GM21423 (cell line): Measurements from ENCODE around the gene HOTAIR.

ENCODE experiments used
- ATAC-seq: cut with Tn5 transposase; IDR thresholded peaks from one replicate; pipeline ENCODE4 v1.9.1; 2021; ENCODE audit warnings: mild to moderate bottlenecking, moderate library complexity; ENCODE audit not compliant: unreplicated experiment

The HOTAIR gene

DNA sequence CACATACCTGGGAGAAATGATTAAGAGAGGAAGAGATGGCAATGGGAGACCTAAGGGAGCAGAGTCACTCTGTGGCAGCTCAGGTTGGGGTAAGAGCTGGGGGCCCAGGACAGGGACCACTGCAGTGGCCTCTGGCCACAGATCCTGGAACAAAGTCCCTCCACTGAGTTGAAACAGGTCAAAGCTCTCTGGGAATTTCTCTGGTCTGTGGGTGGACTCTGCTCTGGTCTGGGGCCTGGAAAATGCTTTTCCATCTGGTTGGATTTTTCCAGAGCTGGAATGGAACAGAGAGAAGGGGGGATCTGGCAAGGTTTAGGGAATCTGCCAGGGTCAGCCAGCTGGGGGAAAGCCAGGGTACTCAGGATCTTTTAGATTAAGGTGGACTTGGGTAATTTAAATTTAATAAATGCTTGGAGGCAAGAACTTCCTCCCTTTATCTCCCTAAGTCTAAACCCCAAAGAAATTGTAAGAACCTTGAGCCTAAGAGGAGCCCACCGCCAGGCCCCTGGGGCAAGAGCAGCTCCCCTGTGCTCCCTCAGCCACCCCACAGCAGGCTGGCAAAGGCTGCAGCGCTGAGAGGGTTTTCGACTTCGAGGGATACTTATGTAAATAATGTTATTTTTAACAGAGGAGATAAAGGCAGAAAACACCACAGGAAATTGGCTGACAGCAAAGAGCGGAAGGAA lies 13.9 kb upstream of the HOTAIR start:
- no peak for ATAC-seq

DNA sequence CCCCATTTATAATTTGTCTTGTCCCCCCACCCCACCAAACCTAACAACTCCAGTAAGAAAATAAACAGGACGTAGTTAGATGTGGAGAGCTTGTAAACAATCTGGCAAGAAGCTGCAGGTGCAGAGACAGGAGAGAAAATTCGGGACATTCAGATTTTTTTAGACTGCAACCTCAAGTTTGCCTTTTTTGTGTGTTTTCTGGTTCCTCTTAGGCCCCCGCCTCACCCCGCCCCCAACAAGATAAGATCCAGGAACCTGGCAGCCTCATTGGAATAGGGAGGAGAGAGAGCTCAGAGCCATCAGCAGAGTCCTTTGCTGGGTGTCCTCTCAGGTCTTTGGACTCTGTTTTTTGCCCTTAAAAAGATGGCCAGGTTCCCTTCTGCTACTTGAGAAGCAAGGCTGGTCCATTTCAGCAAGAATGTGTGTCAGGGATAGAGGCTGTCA lies 13.1 kb upstream of the HOTAIR start:
- ATAC-seq, result no peak

DNA sequence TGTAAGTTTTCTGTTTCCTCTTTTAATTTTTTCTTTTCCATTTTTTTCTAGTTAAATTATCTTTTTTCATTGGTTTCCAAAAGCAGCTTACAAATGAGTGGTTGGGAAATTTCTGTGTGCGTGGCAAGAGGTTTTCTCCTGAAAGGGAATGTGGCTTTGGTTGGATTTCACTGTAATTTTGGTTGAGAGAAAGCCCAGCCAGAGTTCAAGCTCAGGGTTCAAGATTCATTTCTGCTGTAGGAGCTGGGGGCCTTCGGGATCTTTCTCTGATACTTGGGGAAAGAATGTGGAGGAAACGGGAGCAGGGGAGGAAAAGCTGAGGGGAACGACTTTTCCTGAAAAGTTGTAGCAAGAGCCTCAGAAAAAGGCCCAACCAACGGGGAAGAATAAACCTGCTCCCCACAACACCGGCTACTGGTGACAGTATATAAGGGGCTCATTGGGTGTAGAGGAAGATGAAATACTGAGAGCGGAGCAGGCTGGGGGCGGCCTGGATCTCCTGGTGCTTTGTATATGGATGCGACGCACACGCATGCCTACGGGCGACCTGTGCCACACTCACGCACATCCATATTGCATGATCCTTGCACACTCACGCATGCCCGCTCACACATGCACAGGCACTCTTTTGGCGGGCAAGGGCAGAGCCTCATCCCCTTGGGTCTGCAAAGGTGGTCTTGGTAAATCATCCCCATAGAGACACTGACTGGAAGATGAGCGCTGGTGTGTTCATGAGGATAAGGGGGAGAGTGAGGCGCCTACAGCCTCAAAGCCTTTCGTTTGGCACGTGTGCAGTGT lies 12.1 kb upstream of the HOTAIR start:
- no peak for ATAC-seq

DNA sequence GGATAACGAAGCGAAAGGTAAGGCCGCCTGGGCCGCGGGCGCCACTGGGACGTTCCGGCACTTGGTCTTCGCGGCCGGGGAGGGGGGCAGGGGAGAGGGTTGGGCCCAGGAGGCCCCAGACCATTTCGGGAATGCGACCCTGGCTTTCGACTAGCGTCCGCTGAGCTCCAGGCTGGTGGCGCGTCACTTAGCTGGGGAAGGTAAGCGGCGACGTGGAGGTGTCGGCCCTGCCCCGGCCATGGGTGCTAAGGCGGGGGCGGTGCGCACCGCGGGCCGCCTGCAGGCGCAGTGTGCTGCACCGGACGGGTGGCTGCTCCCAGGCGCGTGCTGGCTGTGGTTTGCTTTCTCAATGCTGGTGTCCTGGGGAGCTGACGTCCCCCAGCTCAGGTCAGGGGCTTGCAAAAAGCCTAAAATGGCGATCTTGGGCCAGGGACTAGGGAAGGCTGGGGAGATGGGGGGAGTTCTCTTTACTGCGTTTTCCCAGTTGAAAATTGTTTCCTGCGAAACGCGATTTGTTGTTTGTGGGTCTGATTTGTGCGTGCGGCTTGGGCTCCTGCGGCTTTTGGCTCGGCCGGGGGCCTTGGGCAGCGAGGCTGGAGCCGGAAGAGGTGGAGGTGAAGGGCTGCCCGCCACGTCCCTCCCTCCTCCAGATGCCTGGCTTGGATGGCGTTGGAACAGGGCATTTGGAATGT lies 11.4 kb upstream of the HOTAIR start:
- no peak for ATAC-seq

DNA sequence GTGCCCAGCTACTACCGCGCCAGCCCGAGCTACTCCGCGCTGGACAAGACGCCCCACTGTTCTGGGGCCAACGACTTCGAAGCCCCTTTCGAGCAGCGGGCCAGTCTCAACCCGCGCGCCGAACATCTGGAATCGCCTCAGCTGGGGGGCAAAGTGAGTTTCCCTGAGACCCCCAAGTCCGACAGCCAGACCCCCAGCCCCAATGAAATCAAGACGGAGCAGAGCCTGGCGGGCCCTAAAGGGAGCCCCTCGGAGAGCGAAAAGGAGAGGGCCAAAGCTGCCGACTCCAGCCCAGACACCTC lies 10.9 kb upstream of the HOTAIR start:
- no peak for ATAC-seq

DNA sequence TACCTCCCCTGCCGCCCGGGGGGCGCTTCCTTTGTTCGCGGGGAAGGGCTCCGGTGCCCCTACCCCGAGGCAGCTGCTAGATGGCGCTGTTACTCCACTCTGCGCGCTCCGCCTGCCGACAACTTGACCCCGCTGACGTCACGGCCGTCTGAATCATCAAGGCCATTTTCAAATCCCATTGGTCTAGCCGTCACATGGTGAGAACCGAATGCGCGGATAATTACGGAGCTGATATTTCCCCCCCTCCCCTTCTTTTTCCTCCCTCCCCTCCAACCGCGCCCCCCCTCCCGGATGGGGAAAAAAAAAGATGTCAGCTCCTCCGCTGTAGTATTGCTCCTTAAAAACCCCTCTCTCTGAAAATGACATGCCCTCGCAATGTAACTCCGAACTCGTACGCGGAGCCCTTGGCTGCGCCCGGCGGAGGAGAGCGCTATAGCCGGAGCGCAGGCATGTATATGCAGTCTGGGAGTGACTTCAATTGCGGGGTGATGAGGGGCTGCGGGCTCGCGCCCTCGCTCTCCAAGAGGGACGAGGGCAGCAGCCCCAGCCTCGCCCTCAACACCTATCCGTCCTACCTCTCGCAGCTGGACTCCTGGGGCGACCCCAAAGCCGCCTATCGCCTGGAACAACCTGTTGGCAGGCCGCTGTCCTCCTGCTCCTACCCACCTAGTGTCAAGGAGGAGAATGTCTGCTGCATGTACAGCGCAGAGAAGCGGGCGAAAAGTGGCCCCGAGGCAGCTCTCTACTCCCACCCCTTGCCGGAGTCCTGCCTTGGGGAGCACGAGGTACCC lies 10.3 kb upstream of the HOTAIR start, which contains the start of gene HOXC10:
Gene HOXC10 (plus strand): TSS at position 246 of the 791 bp plus-strand sequence. CDS start 114 bp downstream, at position 360.
- ATAC-seq, result no peak

DNA sequence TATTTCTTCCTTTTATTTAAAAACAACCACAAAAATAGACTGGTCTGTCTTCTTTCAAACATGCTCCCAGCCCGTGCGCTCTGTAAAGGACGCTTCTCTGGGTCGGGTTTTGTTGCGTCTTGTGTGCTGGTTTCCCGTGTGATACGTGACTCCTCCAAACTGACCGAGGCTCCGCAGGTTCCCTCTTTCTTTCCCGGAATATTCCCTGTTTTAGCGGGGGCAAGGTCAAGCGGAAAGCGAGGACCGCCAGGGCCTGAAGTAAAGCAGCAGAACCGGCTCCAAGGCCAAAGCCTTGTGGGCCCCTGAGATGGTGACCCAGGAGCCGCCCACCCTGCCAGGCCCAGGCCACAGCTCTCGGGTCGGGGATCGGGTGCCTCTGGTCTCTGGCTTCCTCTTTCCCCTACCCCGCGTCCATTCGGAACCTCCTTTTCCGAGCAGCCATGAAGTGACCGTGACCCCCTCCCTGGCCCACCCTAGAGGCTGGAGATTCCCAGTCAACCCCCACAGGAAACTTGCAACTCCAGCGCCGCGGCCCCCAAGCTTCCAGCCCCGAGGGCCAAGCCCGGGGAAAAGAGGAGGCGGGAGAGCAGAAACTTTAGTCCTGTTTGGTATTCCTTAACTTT lies 9.3 kb upstream of the HOTAIR start:
- ATAC-seq, result no peak

DNA sequence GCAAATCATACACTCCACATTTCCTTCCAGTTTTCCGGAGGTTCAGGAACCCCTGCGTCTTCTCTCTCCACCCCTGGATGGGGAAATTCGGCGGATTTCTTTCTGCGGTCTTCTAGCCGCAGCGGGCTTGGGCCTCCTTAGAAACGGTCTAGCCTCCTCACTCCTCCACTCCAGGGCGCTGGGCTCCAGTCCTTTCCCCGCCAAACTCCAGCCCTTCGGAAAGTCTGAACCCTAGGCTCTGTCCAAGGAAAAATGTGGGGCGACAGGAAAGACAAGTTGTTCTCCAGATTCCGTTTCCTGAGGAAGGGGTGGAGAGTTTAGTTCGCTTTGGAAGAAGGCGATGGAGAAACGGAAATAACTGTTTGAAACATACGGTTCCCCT lies 8.8 kb upstream of the HOTAIR start:
- no peak for ATAC-seq

DNA sequence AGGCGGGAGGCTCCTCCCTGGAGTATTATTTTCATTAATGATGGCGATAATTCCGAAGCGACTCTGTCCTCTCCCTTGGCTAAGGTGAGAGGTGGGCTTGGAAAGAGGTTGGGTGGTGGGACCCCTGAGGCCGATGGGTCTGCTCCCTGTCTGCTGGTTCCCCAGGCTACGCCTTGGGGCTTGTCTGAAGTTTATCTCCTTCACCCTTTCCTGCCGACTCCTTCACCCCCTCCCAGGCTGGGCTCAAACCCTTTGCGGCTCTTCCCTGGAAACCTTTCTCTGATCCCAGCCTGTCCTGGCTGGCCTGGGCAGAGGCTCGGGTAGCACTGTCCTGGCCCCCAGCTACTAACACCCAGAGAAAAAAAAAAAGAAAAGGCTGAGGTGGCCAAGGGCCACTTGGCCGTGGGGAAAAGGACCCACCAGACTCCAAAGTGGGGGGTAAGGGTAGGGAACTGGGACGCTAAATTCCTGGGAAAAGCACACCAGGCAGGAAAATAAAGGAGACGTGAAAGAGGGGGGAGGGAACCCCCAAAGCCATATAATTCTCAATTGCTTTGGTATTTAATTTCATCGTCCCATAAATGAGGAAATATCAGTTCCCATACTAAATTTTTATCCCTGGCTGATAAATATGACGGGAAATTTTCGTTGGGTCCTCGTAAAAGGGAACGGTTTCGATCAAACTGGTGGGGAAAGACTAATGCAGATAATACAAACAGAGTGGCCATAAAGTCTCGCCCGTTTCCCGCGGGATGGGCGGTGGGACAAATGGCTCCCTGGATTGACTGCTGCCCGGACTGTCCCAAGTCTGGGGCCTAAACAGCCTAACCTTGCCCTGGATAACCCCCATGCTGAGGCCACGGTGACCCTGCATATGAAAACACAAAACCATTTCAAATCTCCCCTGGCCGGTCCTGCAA lies 8.2 kb upstream of the HOTAIR start:
- ATAC-seq, result no peak

DNA sequence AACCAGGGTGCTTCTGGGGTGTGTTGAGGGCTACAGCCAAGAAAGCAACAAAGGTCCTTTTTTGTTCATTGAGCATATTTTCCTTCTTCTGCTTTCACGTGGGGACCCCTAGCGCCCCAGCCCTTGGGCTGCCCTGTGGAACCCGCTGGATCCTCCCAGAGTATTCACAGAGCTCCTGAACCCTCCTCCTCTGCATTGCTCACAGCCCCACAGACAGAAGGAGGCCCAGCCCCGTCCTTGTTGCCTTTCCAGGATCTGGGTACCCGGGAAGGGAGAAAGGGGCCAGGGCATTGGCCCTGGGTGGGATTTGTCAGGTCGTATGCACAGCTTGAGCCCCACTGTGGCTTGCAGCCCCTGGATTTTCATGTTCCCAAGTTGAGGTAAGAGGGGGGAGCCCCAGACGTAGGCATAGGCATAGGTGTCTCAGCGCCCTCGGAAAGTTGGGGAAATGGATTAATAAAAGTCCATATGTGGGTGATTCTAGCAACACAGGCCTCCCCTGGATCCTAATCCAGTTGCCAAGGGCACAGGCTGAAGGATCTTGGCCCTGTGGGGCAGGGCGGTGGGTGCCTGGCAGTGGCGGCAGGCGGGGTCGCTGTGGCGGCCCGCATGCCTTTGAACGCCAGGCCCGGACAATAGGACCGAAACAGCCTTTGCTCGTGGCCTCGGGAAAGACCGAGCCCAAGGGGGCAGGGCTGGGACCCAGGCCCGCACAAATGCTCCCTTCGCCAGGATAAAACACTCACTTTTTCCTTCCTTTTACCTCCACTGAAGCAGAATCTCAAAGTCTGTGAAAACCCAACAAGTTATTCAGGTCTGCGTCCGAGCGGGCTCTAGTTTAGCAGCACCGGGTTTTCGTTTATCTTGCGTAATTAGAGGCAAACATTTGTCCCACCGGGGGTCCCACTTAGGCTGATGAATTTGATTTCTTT lies 7.1 kb upstream of the HOTAIR start:
- no peak for ATAC-seq

DNA sequence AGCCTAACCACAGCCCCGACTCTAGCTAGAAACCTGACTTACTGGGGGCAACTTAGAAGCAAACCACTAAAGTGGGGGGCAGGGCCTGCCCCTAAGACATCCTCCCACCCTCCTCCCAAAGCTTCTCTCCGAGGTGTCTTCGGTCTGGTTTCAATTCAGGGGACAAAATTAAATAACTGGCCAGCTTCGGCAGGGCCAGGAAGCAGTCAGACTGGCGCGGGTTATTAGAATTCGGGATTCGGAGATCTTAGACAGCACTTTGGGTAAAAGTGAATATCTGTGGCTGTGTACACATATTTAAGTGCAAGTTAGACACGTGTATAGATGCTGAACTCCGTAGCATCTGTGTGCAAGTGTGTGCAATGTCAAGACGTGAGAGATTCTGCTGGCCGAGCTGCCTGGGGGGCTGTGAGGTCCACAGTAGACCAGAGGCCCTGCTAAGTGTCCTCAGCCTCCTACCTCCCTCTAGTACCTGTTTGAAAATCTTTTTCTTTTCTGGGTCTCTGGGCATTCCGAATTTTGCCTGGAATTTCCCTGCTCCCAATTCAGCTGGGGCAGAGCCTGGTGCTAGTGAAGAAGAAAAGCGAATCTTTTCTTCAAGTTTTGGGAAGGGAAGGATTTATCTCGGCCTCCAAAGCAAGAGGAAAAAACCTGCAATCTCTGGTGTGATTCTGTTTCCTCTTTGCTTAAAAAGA lies 6.2 kb upstream of the HOTAIR start:
- ATAC-seq, result no peak

DNA sequence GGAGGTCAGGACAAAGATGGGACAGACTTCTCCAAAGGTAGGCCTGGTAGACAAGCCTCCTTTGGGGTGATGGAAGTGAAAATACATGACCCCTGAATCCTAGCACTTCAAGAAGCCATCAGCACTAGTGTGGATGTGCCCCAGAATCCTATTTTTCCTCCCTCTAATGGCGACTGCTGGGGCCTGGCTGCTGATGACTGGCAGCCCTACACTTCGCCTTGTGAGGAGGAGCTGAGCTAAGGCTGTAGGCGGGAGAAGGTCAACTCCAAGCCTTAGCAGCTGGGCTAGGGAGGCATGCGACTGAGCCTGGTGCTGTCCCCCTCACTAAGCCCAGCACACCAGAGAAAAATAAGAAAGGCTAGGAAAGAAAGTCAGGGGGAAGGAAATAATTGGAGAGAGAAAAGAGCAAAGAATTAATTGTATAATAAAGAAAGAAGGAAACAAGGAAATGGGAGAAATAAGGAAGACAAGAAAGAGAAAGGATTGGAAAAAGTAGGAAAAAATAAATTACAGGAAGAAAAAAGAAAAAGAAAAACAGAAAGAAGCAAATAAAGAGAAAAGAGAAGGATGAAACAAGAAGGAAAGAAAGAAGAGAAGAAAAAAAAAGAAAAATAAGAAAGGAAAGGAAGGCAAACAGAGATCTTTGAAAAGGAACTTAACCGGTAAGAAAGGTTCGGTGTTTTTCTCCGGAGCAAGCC lies 5.5 kb upstream of the HOTAIR start:
- no peak for ATAC-seq

DNA sequence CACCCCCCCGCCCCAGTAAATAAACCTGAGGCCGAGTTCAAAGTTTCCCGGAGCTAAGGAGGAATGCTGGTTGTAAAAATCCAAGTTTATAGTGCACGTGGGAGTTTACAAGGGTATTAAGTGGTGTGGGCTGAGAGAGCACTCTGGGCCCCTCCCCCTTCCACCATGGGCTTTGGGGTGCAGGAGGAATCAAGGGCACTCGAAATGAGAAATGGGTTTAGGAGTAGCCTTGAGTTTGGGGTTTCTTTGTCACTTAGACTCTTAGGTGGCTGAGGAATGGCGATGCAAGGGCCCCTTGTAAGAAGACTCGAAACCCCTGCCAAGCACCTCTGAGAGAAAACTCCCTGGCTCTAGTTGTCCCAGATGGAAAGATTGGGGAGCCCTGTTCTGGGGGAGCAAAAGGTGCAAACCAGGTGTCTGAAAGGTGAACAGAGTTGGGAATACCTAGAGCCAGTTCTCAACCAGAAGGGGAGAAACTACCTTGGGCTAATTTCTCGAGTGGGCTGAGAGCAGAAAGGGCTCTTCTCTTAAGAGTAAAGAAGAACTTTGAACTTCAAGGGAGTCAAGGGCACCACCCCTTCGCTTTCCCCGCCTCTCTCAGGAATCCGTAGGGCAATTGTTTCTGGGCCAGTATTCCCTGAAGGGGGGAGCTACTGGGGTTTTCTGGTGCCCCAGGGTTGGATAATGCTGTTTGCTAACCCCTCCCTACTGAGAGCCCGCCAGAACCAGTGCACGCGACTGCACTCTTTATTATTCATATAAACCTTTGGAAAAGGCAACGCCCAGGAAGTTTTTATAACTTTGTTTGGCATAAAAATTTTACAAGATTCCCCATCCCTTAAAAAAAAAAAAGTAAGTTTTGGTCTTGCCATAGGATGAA lies 4.0 kb upstream of the HOTAIR start:
- ATAC-seq, result no peak

DNA sequence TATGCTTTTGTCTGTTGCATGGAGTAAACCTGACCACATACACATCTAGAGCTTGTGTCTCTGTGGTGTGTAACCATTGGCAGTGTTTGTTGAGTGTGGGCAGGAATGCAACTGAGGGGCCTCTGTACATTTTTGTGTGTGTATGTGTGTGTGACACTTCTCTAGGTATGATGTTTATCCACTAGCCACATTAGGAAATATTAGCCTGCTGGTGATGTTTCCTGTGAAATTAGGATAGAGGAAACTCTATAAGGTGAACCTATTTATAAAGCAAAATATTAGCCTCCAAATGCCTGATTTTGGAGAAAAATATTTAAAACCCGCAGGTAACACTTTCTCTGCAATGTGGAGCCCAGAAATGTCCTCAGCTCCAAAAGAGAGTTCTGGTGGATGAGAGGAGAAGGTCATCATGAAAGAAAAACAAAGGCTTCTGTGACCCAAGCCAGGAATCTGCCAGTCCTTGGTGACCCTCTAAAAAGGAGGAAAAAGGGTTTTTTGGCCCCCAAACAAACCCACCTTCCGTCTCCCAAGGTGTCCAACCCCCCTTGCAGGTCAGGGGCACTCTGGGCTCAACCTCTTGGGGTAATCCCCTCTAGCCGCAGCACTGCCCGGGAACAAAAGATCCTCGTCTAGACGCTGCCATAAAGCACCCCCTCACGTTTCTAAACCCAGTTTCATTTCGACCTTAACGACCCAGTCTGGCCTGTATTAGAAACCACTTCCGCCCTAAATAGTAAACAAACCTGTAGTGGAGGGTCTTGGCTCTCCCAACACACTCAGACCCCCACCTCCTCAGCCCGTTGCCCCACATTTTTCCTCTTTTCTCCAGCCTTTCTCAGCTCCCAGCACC lies 3.1 kb upstream of the HOTAIR start:
- no peak for ATAC-seq

DNA sequence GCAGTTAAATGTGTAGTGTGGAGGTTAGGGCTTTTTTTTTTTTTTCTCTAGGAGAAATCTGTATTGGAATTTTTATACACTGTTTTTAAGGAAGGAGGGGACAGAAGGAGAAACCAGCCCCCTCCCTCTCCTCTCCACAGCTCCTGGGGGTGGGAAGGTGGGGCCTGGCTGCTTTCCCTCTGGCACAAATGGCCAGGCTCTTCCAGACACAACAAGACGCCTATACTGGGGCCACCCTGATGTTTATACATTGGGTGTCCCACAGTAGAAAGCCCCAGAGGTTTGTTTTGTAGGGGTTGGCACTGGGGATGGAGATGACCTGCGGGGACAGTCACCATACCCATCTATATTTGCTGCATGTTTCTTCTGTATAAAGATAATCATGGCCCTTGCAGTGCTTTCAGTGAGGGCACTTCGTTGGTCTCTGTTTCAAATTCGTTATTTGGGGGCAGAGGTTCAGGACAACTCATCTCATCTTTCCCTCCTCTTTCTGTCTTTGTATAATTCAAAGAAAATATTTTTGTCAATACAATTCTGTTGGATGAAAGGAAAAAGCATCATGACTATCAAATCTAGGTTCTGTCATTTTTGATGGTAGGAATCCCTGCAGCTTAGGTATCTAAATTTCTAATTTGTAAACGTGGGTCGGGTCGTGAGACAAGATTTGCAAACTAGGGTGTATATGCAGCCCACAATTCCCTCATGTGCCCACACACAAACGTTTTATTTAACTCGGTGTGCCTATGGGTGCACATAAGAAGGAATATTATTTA lies 2.3 kb upstream of the HOTAIR start:
- no peak for ATAC-seq
